ENCODE data around the gene ZNF830. TPM values are rescaled to one million over a fixed set of nuclear protein-coding genes. Genes with fewer than 3 reads are reported as not detected.

The ZNF830 gene
- total RNA-seq, 1 donor: 13.0 TPM

DNA sequence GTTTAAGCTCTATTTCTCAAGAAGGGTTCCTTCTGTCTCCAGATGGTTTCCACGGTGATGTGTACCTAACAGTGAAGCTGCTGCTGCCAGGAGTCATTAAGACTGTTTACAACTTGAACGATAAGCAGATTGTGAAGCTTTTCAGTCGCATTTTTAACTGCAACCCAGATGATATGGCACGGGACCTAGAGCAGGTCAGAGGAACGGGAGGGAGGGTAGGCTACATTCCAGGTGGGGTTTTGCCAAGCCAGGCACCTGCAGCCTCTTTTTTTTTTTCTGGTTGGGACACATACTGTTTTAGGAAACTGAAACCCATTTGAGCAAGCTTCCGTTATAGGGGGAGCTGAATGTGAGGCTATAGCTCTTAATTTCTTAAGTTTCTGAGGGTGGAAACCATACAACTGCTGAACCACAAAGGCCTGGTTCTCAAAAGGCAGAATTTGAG, 29.6 kb downstream of the ZNF830 start:
- DNase-seq (ENCODE audit: low read depth): peak; percentile 89
- TF ChIP-seq, protein P1, sequence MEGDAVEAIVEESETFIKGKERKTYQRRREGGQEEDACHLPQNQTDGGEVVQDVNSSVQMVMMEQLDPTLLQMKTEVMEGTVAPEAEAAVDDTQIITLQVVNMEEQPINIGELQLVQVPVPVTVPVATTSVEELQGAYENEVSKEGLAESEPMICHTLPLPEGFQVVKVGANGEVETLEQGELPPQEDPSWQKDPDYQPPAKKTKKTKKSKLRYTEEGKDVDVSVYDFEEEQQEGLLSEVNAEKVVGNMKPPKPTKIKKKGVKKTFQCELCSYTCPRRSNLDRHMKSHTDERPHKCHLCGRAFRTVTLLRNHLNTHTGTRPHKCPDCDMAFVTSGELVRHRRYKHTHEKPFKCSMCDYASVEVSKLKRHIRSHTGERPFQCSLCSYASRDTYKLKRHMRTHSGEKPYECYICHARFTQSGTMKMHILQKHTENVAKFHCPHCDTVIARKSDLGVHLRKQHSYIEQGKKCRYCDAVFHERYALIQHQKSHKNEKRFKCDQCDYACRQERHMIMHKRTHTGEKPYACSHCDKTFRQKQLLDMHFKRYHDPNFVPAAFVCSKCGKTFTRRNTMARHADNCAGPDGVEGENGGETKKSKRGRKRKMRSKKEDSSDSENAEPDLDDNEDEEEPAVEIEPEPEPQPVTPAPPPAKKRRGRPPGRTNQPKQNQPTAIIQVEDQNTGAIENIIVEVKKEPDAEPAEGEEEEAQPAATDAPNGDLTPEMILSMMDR (IDR thresholded peaks at IDR 0.05; ENCODE audit: insufficient read depth, low read depth, low read length): no peak

DNA sequence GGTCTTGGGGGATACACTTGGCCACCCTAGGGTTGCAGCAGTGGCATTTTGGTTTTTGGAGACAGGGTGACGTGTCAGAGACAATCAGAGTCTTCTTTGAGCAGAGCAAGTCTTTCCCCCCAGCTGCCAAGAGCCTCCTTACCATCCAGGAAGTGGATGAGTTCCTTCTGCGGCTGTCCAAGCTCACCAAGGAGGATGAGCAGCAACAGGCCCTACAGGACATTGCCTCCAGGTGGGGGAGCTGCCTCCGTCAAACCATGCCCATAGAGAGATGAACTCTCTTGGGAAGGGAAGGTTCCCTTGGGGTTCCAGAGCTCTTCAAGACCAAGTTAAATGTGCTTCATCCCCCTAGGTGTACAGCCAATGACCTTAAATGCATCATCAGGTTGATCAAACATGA, 30.3 kb downstream of the ZNF830 start:
- DNase-seq (ENCODE audit: low read depth): no peak
- H3K4me3 ChIP-seq (ENCODE audit: low read depth, low read length): no peak overlapping the region
- TF ChIP-seq, protein P1 (IDR thresholded peaks at IDR 0.05; ENCODE audit: insufficient read depth, low read depth, low read length): no peak

More for the DNA sequence above, 29.6 kb downstream of the ZNF830 start:
- H3K4me3 ChIP-seq (ENCODE audit: low read depth, low read length): no peak overlapping the region

DNA sequence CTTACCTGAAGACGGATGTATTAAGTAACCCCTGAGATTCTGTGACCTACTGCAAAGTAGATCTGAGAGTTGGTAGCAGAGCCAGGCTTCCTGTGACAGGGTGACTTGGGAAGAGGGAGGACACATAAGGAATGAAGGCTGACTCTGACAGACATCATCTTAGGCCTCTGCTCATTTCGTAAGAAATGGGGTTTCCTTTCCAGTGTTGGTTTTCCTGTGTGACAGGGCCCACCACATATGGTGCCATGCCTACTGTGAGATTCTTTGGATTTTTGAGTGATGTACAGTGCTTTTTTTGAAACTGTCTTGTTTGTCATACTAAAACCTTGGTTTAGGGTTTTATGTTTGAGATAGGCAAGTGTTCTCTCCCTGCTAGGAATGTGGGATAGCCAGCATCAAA, 31.7 kb downstream of the ZNF830 start:
- TF ChIP-seq, protein P1 (IDR thresholded peaks at IDR 0.05; ENCODE audit: insufficient read depth, low read depth, low read length): no peak
- no peak for DNase-seq (ENCODE audit: low read depth)
- no peak overlapping the region for H3K4me3 ChIP-seq (ENCODE audit: low read depth, low read length)

DNA sequence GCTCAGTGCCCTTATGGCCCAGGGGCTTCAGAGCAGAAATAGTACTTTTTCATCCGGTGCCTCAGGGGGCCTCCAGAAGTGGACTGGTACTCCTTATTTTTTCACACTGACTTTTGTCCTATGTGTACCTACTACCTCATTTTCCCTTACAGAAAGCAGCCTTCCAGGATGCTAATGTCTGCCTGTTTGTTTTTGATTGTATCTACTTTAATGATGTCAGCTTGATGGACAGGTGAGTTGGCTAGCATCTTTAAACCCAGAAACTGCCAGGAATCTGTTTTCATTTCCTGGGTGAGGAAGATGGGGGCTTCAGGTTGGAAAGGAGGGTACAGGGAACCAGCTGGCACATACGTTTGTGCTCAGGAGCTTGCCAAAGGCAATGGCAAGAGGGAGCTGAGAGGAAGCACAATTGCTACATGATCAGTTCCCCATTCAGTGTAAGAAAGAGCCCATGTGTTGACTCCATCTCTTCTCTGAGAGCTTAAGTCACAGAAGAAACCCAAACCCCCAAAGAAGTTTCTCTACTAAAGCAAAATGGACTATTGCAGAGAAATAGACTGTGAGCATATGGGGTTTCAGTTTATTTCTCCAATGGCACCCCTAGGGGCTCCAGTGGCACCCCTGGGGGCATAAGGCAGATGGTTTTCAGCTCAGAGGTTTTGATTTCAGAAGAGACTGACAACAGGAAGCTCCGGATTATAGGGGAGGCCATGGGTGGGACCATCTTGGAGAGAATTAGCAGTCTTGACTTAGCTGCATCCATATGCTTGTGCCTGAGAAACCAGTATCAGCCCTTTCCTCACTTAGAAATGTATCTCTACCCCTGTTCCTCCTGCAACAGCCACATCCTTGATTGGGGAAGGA, 35.3 kb downstream of the ZNF830 start:
- DNase-seq (ENCODE audit: low read depth): no peak
- TF ChIP-seq, protein P1 (IDR thresholded peaks at IDR 0.05; ENCODE audit: insufficient read depth, low read depth, low read length): no peak

DNA sequence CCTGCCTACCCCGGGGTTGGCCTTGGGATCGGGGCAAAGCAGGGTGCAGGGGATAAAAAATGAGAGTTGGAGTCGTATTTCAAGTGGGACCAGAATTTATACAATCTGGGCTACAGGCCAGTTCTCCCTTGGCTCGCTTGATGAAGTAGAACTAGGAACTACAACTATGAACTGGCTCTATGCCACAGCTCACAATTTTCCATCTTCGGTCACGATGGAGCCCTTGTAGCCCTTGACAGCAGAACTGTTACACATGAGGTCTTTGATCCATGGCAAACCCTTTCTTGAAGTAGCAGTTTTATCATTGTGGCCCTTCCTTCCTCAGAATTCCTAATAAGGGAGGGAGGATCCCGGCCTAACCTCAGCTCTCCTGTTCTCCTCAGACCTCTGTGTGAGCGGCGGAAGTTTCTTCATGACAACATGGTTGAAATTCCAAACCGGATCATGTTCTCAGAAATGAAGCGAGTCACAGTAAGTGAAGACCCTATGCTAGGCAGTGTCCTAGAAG, 36.1 kb downstream of the ZNF830 start:
- DNase-seq (ENCODE audit: low read depth): peak; percentile 65
- TF ChIP-seq, protein P1 (IDR thresholded peaks at IDR 0.05; ENCODE audit: insufficient read depth, low read depth, low read length): no peak
- no peak overlapping the region for H3K4me3 ChIP-seq (ENCODE audit: low read depth, low read length)

More for the DNA sequence above, 35.3 kb downstream of the ZNF830 start:
- H3K4me3 ChIP-seq (ENCODE audit: low read depth, low read length): no peak overlapping the region

DNA sequence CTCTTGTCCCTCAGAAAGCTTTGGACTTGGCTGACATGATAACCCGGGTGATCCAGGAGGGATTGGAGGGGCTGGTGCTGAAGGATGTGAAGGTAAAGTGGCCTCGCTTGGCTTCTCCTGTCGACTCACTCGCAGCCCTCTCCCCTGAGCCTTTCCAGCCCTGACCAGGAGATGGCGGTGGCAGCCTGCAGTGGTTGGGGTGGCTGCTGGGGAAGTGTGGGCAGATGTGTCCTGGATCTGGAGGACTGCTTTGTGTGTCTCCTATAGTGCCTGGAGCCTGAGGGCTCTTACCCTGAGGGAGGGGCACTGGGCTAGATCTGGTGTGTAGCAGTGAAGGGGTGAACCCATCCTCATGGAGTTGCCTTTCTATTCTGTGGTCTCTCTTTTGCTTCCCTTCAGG, 36.9 kb downstream of the ZNF830 start:
- H3K4me3 ChIP-seq (ENCODE audit: low read depth, low read length): no peak overlapping the region
- peak; percentile 69 for DNase-seq (ENCODE audit: low read depth)
- TF ChIP-seq, protein P1 (IDR thresholded peaks at IDR 0.05; ENCODE audit: insufficient read depth, low read depth, low read length): peak; percentile 91

All from fibroblast of villous mesenchyme (primary cell).